Keratinocyte (primary cell): ENCODE measurements around the gene MICALL2. TPM values are rescaled to one million over a fixed set of nuclear protein-coding genes. Genes with fewer than 3 reads are reported as not detected.

Experiments used
- DNase-seq: peaks from one replicate; pipeline ENCODE4 v3.0.0-alpha.2; 2011; ENCODE audit warnings: low read depth, missing footprints, low spot score
- FAIRE-seq: peaks from 2 replicates; lab custom pipeline; 2011; peaks lifted over from hg19 to GRCh38; lab: Jason Lieb, UNC
- H2AFZ ChIP-seq: 2 replicates; pipeline ENCODE4 v1.6.0; 2012; ENCODE audit warnings: low read length, control low read depth, inconsistent platforms; ENCODE audit not compliant: control insufficient read depth
- H3K27ac ChIP-seq: 2 replicates; pipeline ENCODE4 v1.5.1; 2011; ENCODE audit warnings: low read length; ENCODE audit not compliant: control insufficient read depth, insufficient read depth
- H3K27me3 ChIP-seq: 3 replicates; pipeline ENCODE4 v1.6.0; 2011; ENCODE audit warnings: low read length; ENCODE audit not compliant: control insufficient read depth, insufficient read depth; ENCODE audit errors: extremely low read depth
- H3K36me3 ChIP-seq, 2 experiments: 2 replicates in 1 of 2; 3 replicates in 1 of 2; pipeline ENCODE4 v1.5.1; 2011; ENCODE audit warnings: low read length in 2 of 2, mild to moderate bottlenecking in 1 of 2; ENCODE audit not compliant: control insufficient read depth in 2 of 2, insufficient read depth in 2 of 2; ENCODE audit errors: extremely low read depth in 1 of 2
- H3K4me1 ChIP-seq: 3 replicates; pipeline ENCODE4 v1.5.1; 2011; ENCODE audit warnings: low read length; ENCODE audit not compliant: control insufficient read depth, insufficient read depth; ENCODE audit errors: extremely low read depth
- H3K4me2 ChIP-seq: 3 replicates; pipeline ENCODE4 v1.6.0; 2011; ENCODE audit warnings: low read depth, low read length; ENCODE audit not compliant: control insufficient read depth, insufficient read depth; ENCODE audit errors: extremely low read depth
- H3K4me3 ChIP-seq, 3 experiments: fragments of 200-600 bp in 1 of 3; sonication (generic) in 1 of 3; 2 replicates in 2 of 3; 3 replicates in 1 of 3; pipeline ENCODE4 v1.5.1; 2011 to 2016; ENCODE audit warnings: low read length in 3 of 3, mild to moderate bottlenecking in 3 of 3, control low read depth in 2 of 3, inconsistent platforms in 1 of 3, low read depth in 1 of 3, mixed read lengths in 1 of 3, mixed run types in 1 of 3, moderate library complexity in 1 of 3; ENCODE audit not compliant: control insufficient read depth in 2 of 3, insufficient read depth in 2 of 3; ENCODE audit errors: extremely low read depth in 1 of 3
- H3K79me2 ChIP-seq: 2 replicates; pipeline ENCODE4 v1.6.0; 2012; ENCODE audit warnings: low read length; ENCODE audit not compliant: control insufficient read depth, insufficient read depth
- H3K9ac ChIP-seq: 3 replicates; pipeline ENCODE4 v1.6.0; 2011; ENCODE audit warnings: low read length; ENCODE audit not compliant: control insufficient read depth, insufficient read depth; ENCODE audit errors: extremely low read depth
- H3K9me1 ChIP-seq: 3 replicates; pipeline ENCODE4 v1.6.0; 2011; ENCODE audit warnings: low read length; ENCODE audit not compliant: control insufficient read depth, insufficient read depth; ENCODE audit errors: extremely low read depth
- H3K9me3 ChIP-seq: 2 replicates; pipeline ENCODE4 v1.5.1; 2012; ENCODE audit warnings: low read depth, low read length; ENCODE audit not compliant: control insufficient read depth
- H4K20me1 ChIP-seq: 3 replicates; pipeline ENCODE4 v1.6.0; 2011; ENCODE audit warnings: low read length; ENCODE audit not compliant: control insufficient read depth, insufficient read depth; ENCODE audit errors: extremely low read depth
- CTCF ChIP-seq, 3 experiments: IDR thresholded peaks in 1 of 3; conservative IDR thresholded peaks in 1 of 3; optimal IDR thresholded peaks in 1 of 3; 2 replicates in 2 of 3; 3 replicates in 1 of 3; pipeline versions ENCODE3 to v1.5.1; 2011; ENCODE audit warnings: low read length in 3 of 3, mild to moderate bottlenecking in 3 of 3, moderate library complexity in 2 of 3, control low read depth in 1 of 3, inconsistent platforms in 1 of 3; ENCODE audit not compliant: insufficient read depth in 2 of 3; ENCODE audit errors: extremely low read depth in 1 of 3
- EZH2 ChIP-seq: IDR thresholded peaks from one replicate; pipeline ENCODE4 v1.6.1; 2012; ENCODE audit warnings: inconsistent platforms, mild to moderate bottlenecking, low read length, moderate library complexity
- dilution Hi-C: fragments of 300-500 bp; cut with MboI; formaldehyde crosslinking; loops from one replicate; pipeline ENCODE4 v1.7.0; 2020; ENCODE audit warnings: low sequenced_read_pairs; ENCODE audit not compliant: extremely low pct_ligation_motif_present
- polyA plus RNA-seq, 5 experiments: library from polyadenylated mRNA; depleted of rRNA in 3 of 5; stranded (reverse) in 3 of 5; stranded (forward) in 1 of 5; unstranded in 1 of 5; fragments of >200 nt; gene quantifications; 1 replicate in 1 of 5; 2 replicates in 3 of 5; 3 replicates in 1 of 5; pipeline versions ENCODE4 v1.2.1 to v1.2.3, GENCODE V29; 2011 to 2012; ENCODE audit warnings: missing spikeins in 2 of 5, low read depth in 1 of 5, low replicate concordance in 1 of 5

The MICALL2 gene
- polyA plus RNA-seq, 1 donor (not counting 4 experiments of a cell fraction or from before 2014, with no cell fraction given), result 10.4 TPM

- Histone ChIP-seq H3K9me3 (no peaks in the 10 kb centered on the region), H3K4me2 (no peak overlapping the region), H3K79me2 (no peaks in the 10 kb centered on the region), H3K27ac (no peak overlapping the region), H3K9ac (no peak overlapping the region), H3K36me3 (peaks cover 35 to 44% of the 10 kb centered on the region in 2 experiments), H3K9me1 (no peaks in the 10 kb centered on the region), H3K4me1 (no peaks in the 10 kb centered on the region), H4K20me1 (no peaks in the 10 kb centered on the region), H2AFZ (no peak overlapping the region), H3K27me3 (no peaks in the 10 kb centered on the region), H3K4me3 (no peak overlapping the region)
- dilution Hi-C loops, result no loop called here
- TF ChIP-seq EZH2 (no peak), CTCF (optimal IDR thresholded peaks at IDR 0.05 in 1 of 3, IDR thresholded peaks at IDR 0.05 in 1 of 3, conservative IDR thresholded peaks at IDR 0.05 in 1 of 3; ENCODE audit: extremely low read depth in 1 of 3, insufficient read depth in 2 of 3, low read length in 3 of 3) (no peak)
- DNase-seq (no peak), FAIRE-seq (no peak)
Observed at GRCh38 chr7:1489336-1489735, 30.1 kb upstream of the MICALL2 start.

- Histone ChIP-seq H2AFZ (no peak overlapping the region), H3K36me3 (peaks cover 40 to 41% of the 10 kb centered on the region in 2 experiments), H3K4me3 (no peak overlapping the region), H3K9me1 (no peaks in the 10 kb centered on the region), H3K4me2 (no peak overlapping the region), H4K20me1 (no peaks in the 10 kb centered on the region), H3K9me3 (no peaks in the 10 kb centered on the region), H3K4me1 (no peaks in the 10 kb centered on the region), H3K27ac (no peak overlapping the region), H3K9ac (no peak overlapping the region), H3K27me3 (no peaks in the 10 kb centered on the region), H3K79me2 (no peaks in the 10 kb centered on the region)
- FAIRE-seq (no peak), DNase-seq (no peak)
- dilution Hi-C loops, result no loop called here
- TF ChIP-seq CTCF (optimal IDR thresholded peaks at IDR 0.05 in 1 of 3, IDR thresholded peaks at IDR 0.05 in 1 of 3, conservative IDR thresholded peaks at IDR 0.05 in 1 of 3; ENCODE audit: extremely low read depth in 1 of 3, insufficient read depth in 2 of 3, low read length in 3 of 3), result no peak
- TF ChIP-seq EZH2, result no peak
Observed at GRCh38 chr7:1488016-1488415, 28.7 kb upstream of the MICALL2 start.
